Activated CD4-positive, alpha-beta T cell treated with anti-CD3 and anti-CD28 coated beads, Interleukin-2, amount 50 U/mL, for 48 hours (primary cell): ENCODE results near the gene IFT80.
A peak's percentile ranks its signal among the peaks of the same experiment; 100 is the strongest.
"Not testable (repeated sequence)": the region's sequence is repeated elsewhere in the genome, so short reads cannot be mapped to it uniquely, and the experiment has no call there.

ENCODE experiments used
- DNase-seq, 2 experiments: peaks; one replicate each; pipeline ENCODE4 v3.0.0-alpha.2; 2020

Gene IFT80

GRCh38 chr3:160400030-160400701, 1.1 kb upstream of the IFT80 start:
- peak; percentile 43 to 51 for DNase-seq

- no peak for DNase-seq
Measured at GRCh38 chr3:160398820-160399124, 253 bp downstream of the IFT80 start.

GRCh38 chr3:160395297-160395696, 3.7 kb downstream of the IFT80 start:
- DNase-seq, result no peak

GRCh38 chr3:160394009-160394392, 5.0 kb downstream of the IFT80 start:
- DNase-seq, result no peak

GRCh38 chr3:160393346-160394008, 5.5 kb downstream of the IFT80 start:
- DNase-seq, result no peak

GRCh38 chr3:160392798-160393197, 6.2 kb downstream of the IFT80 start:
- DNase-seq, result no peak

GRCh38 chr3:160390565-160391138, 8.4 kb downstream of the IFT80 start:
- DNase-seq, result no peak

GRCh38 chr3:160384639-160385318, 14.2 kb downstream of the IFT80 start:
- no peak for DNase-seq

GRCh38 chr3:160381470-160381869, 17.6 kb downstream of the IFT80 start:
- no peak for DNase-seq

- DNase-seq, result no peak
Measured at GRCh38 chr3:160379628-160380214, 19.3 kb downstream of the IFT80 start.

- no peak for DNase-seq
Measured at GRCh38 chr3:160378331-160379109, 20.5 kb downstream of the IFT80 start.

GRCh38 chr3:160376681-160377080, 22.3 kb downstream of the IFT80 start:
- DNase-seq, result no peak

- DNase-seq, result no peak
Measured at GRCh38 chr3:160374925-160375324, 24.1 kb downstream of the IFT80 start.

- no peak for DNase-seq
Measured at GRCh38 chr3:160374472-160374871, 24.6 kb downstream of the IFT80 start.

- DNase-seq, result no peak
Measured at GRCh38 chr3:160373655-160374054, 25.4 kb downstream of the IFT80 start.

- no peak for DNase-seq
Measured at GRCh38 chr3:160372780-160373179, 26.2 kb downstream of the IFT80 start.

GRCh38 chr3:160370987-160371857, 27.8 kb downstream of the IFT80 start:
- DNase-seq, result no peak

GRCh38 chr3:160369784-160370183, 29.2 kb downstream of the IFT80 start:
- DNase-seq, result no peak

- DNase-seq, result no peak
Measured at GRCh38 chr3:160368804-160369203, 30.2 kb downstream of the IFT80 start.

- no peak for DNase-seq
Measured at GRCh38 chr3:160365869-160366522, 33.0 kb downstream of the IFT80 start.

- not testable (repeated sequence) for DNase-seq
Measured at GRCh38 chr3:160362896-160363295, 36.1 kb downstream of the IFT80 start.
